K562 (cell line): ENCODE measurements around the gene IQCC. TPM values are rescaled to one million over a fixed set of nuclear protein-coding genes. Genes with fewer than 3 reads are reported as not detected.

Experiments used
- ATAC-seq: fragments of 200-7000 bp; cut with Tn5 transposase; 3 replicates; pipeline ENCODE4 v1.9.1; 2020; ENCODE audit warnings: moderate library complexity
- BruUV-seq: library from RNA; stranded (reverse); fragments of 400-500 nt; replicated peaks from 2 replicates; lab custom pipeline; 2021; lab: Mats Ljungman, UMichigan
- CTCF ChIA-PET: fragments of 300-600 bp; formaldehyde crosslinking; extraction: SDS; loops from one replicate; lab custom pipeline; 2021; ENCODE audit warnings: low intra/inter-chr PET ratio; lab: Yijun Ruan, JAX
- POLR2A ChIA-PET: fragments of 300-600, 350-650 bp; sonication (Branson Sonifier 250); formaldehyde crosslinking; extraction: SDS; loops from one replicate; lab custom pipeline; 2021; ENCODE audit warnings: antibody characterized with exemption, inconsistent platforms; lab: Yijun Ruan, JAX
- DNase-seq, 4 experiments: peaks; one replicate each; pipeline versions ENCODE4 v3.0.0 to v3.0.0-alpha.2; 2011 to 2018; ENCODE audit warnings: low spot score in 3 of 4, mixed read lengths in 3 of 4; ENCODE audit errors: extremely low read depth in 1 of 4
- FAIRE-seq: peaks from 2 replicates; lab custom pipeline; 2011; peaks lifted over from hg19 to GRCh38; lab: Jason Lieb, UNC
- H2AFZ ChIP-seq: 2 replicates; pipeline ENCODE4 v1.6.0; 2011; ENCODE audit warnings: low read depth, low read length, control low read depth, inconsistent platforms
- H3K27ac ChIP-seq: fragments of 200-600 bp; 3 replicates; pipeline ENCODE4 v1.8.0; 2011; ENCODE audit warnings: low read depth, mild to moderate bottlenecking, control low read depth, inconsistent platforms, low read length, moderate library complexity, mixed read lengths; ENCODE audit errors: extremely low read depth
- H3K27me3 ChIP-seq, 2 experiments: fragments of 300-600 bp in 1 of 2; 2 replicates in 1 of 2; 3 replicates in 1 of 2; pipeline versions ENCODE4 v1.6.0 to v1.8.0; 2011; ENCODE audit warnings: inconsistent platforms in 2 of 2, low read length in 2 of 2, mild to moderate bottlenecking in 1 of 2, mixed read lengths in 1 of 2, moderate library complexity in 1 of 2; ENCODE audit not compliant: control insufficient read depth in 2 of 2, insufficient read depth in 2 of 2
- H3K36me3 ChIP-seq: fragments of 300-600 bp; 3 replicates; pipeline ENCODE4 v1.8.0; 2011; ENCODE audit warnings: mild to moderate bottlenecking, low read length, inconsistent platforms; ENCODE audit not compliant: control insufficient read depth, insufficient read depth
- H3K4me1 ChIP-seq, 2 experiments: fragments of 200-600 bp in 1 of 2; replicated peaks in 1 of 2; 2 replicates in 1 of 2; 3 replicates in 1 of 2; pipeline versions ENCODE4 v1.5.1 to v1.8.0; 2011; ENCODE audit warnings: inconsistent platforms in 2 of 2, low read length in 2 of 2, mild to moderate bottlenecking in 1 of 2, mixed read lengths in 1 of 2, moderate library complexity in 1 of 2; ENCODE audit not compliant: control insufficient read depth in 2 of 2, insufficient read depth in 2 of 2
- H3K4me2 ChIP-seq: 2 replicates; pipeline ENCODE4 v1.6.1; 2011; ENCODE audit warnings: low read length, control low read depth, inconsistent platforms, mixed read lengths; ENCODE audit not compliant: insufficient read depth
- H3K4me3 ChIP-seq: fragments of 200-600 bp; sonication (generic), shearing (Covaris generic); 2 replicates; pipeline ENCODE4 v1.5.1; 2016; ENCODE audit warnings: control low read depth, inconsistent platforms
- H3K79me2 ChIP-seq: fragments of 200-600 bp; 3 replicates; pipeline ENCODE4 v1.8.0; 2011; ENCODE audit warnings: low read length, inconsistent platforms; ENCODE audit not compliant: control insufficient read depth, insufficient read depth
- H3K9ac ChIP-seq, 2 experiments: 2 replicates each; pipeline versions ENCODE4 v1.6.0 to v1.6.1; 2011; ENCODE audit warnings: low read depth in 2 of 2, low read length in 2 of 2, control low read depth in 1 of 2, inconsistent platforms in 1 of 2, mild to moderate bottlenecking in 1 of 2, mixed read lengths in 1 of 2; ENCODE audit not compliant: insufficient read depth in 1 of 2
- H3K9me1 ChIP-seq: one replicate; pipeline ENCODE4 v1.6.0; 2011; ENCODE audit warnings: inconsistent platforms, mild to moderate bottlenecking, low read length, moderate library complexity; ENCODE audit not compliant: control insufficient read depth, insufficient read depth
- H3K9me3 ChIP-seq: replicated peaks from 2 replicates; pipeline ENCODE4 v1.5.1; 2011; ENCODE audit warnings: low read depth, low read length, inconsistent platforms; ENCODE audit not compliant: control insufficient read depth, insufficient read depth
- H4K20me1 ChIP-seq: replicated peaks from 2 replicates; pipeline ENCODE4 v1.6.1; 2011; ENCODE audit warnings: low read length, inconsistent platforms, mixed read lengths; ENCODE audit not compliant: control insufficient read depth, insufficient read depth
- CBFA2T2 ChIP-seq: fragments of 450-650 bp; conservative IDR thresholded peaks from 2 replicates; pipeline ENCODE4 v1.6.1; 2017; ENCODE audit warnings: mild to moderate bottlenecking
- CBFA2T3 ChIP-seq: fragments of 450-650 bp; IDR thresholded peaks from 2 replicates; pipeline ENCODE4 v1.6.1; 2017
- CEBPB ChIP-seq: fragments of 450-650 bp; IDR thresholded peaks from 2 replicates; pipeline ENCODE4 v1.6.1; 2016; ENCODE audit warnings: missing genetic modification characterization, missing compliant biosample characterization
- CREM ChIP-seq: IDR thresholded peaks from 2 replicates; pipeline ENCODE4 v1.6.1; 2014; ENCODE audit warnings: antibody characterized with exemption, low read depth
- EWSR1 ChIP-seq: fragments of 450-650 bp; IDR thresholded peaks from 2 replicates; pipeline ENCODE4 v1.6.1; 2018; ENCODE audit warnings: borderline replicate concordance, mild to moderate bottlenecking, low read depth, moderate library complexity; ENCODE audit not compliant: partially characterized antibody
- HNRNPLL ChIP-seq: fragments of 200-400 bp; formaldehyde crosslinking; IDR thresholded peaks from 2 replicates; pipeline ENCODE4 v1.6.1; 2017; ENCODE audit warnings: low read length, low read depth, mild to moderate bottlenecking; ENCODE audit not compliant: poor library complexity, severe bottlenecking
- LARP7 ChIP-seq: fragments of 450-650 bp; IDR thresholded peaks from 2 replicates; pipeline ENCODE4 v1.6.1; 2016
- MYBL2 ChIP-seq, 2 experiments: fragments of 450-650 bp in 1 of 2; sonication (generic) in 1 of 2; formaldehyde crosslinking in 1 of 2; IDR thresholded peaks; 2 replicates each; pipeline versions ENCODE4 v1.6.1 to v1.8.1; 2017 to 2022; ENCODE audit warnings: borderline replicate concordance in 1 of 2, inconsistent platforms in 1 of 2, low read depth in 1 of 2, mild to moderate bottlenecking in 1 of 2, missing genetic modification reagents in 1 of 2, moderate library complexity in 1 of 2
- ZNF24 ChIP-seq: fragments of 450-650 bp; IDR thresholded peaks from 2 replicates; pipeline ENCODE4 v1.6.1; 2016
- WGBS: fragments of 100-300 bp; shearing (Covaris generic); methylation state at CpG from one replicate; pipeline ENCODE4 v1.1.6; 2016; ENCODE audit warnings: low coverage, mixed read lengths; ENCODE audit not compliant: insufficient coverage; ENCODE audit errors: missing lambda C conversion rate; 5-methylcytosine and 5-hydroxymethylcytosine counted together
- in situ Hi-C: fragments of 300-500 bp; cut with MboI; formaldehyde crosslinking; loops from 4 replicates; pipeline ENCODE4 v1.15.0; 2018; ENCODE audit warnings: inconsistent platforms, mixed read lengths
- intact Hi-C: fragments of 100-400 bp; cut with micrococcal nuclease; formaldehyde crosslinking; loops from 2 replicates; pipeline ENCODE4 v1.14.2; 2022
- polyA plus RNA-seq, 8 experiments: library from polyadenylated mRNA; depleted of rRNA in 4 of 8; stranded (reverse) in 5 of 8; unstranded in 3 of 8; fragments of >200 nt; fragmentation: Nextera tagmentation in 2 of 8; fragmentation: Illumina TruSeq in 1 of 8; extraction: Ambion mirVana in 2 of 8; extraction: Trizol in 1 of 8; gene quantifications; 2 replicates each; pipeline versions ENCODE4 v1.2.1 to v1.2.3, GENCODE V29; 2011 to 2014; ENCODE audit warnings: inconsistent platforms in 1 of 8, missing spikeins in 1 of 8
- total RNA-seq, 7 experiments: library from RNA; depleted of rRNA in 6 of 7; stranded (reverse); fragments of >200 nt in 6 of 7; fragmentation: Illumina TruSeq in 2 of 7; extraction: Trizol in 2 of 7; gene quantifications; 2 replicates each; pipeline versions ENCODE4 v1.2.1 to v1.2.3, GENCODE V29; 2011 to 2021; ENCODE audit warnings: low replicate concordance in 1 of 7
- TF ChIP-seq, protein P1 (sequence below): sonication (generic); formaldehyde crosslinking; IDR thresholded peaks from 2 replicates; pipeline ENCODE4 v1.9.0; 2022; ENCODE audit warnings: mild to moderate bottlenecking, missing genetic modification reagents

The IQCC gene
- total and polyA plus RNA-seq, 9 of the 15 experiments (the other 6 are each of a cell fraction or from before 2014, with no cell fraction given) = 8.1 to 16.5 (median 10.7) TPM

DNA sequence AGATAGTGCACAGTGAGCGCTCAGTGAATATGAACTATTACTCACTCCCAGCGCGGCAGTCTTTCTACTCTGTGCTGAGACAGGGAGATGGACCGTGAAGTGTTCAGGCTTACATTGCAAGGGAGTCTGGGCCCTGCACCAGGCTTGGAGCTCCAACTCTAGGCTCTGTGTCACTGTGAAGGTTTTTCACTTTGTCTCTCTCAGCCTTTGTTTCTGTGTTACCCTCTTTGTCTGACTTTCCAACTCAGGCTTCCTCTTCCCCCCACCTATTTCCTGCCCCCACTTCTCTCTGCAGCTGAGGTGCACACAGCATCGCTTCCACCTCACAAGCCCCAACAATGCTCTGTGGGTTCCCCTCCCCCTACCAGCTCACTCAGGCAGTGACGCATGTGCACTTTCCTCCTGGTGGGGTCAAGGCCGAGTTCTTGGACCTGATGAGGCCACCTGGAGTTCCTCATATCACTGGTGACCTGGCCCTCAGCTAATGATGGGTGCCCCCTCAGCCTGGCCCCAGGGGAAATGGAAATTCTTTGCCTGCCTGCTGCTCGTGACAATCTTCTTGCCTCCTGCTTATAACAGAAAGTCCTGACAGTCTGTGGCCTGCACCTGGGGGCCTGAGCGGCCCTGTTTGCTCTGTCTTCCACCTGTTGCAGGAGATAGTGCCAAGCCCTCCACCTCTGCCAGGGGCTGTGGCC, 44.5 kb downstream of the IQCC start:
- H3K36me3 ChIP-seq = no peaks in the 10 kb centered on the region
- peak overlapping the region; percentile 65 for H2AFZ ChIP-seq
- H3K79me2 ChIP-seq = no peaks in the 10 kb centered on the region
- H3K9ac ChIP-seq = peak overlapping the region in 1 of 2 experiments; percentile 49; a peak in 2 of 4 replicates
- no peak overlapping the region for H3K27ac ChIP-seq
- POLR2A ChIA-PET = interaction anchor here (0.6 to 2.0 kb wide), 4 partner anchors 8 to 553 kb away, joined by 3 to 6 read pairs (median 4); no protein-coding TSS in a partner anchor
- DNase-seq (peak in 3 of 4 experiments; percentile 51 to 60 (median 56)), ATAC-seq (peak; percentile 8; the same call in 2 of the 3 replicates), FAIRE-seq (no peak)
- H3K9me3 ChIP-seq = no peaks in the 10 kb centered on the region
- TF ChIP-seq CEBPB (tag) (no peak), CBFA2T2 (0 out of 2 replicates have a peak, but pooled peaks have one; percentile 10), LARP7 (no peak), ZNF24 (no peak), MYBL2 (IDR thresholded peaks at IDR 0.05; ENCODE audit: low read depth) (no peak), MYBL2 (CRISPR knock-in tag; IDR thresholded peaks at IDR 0.05; ENCODE audit: borderline replicate concordance) (no peak), CREM (peak; percentile 51; the same call in 1 of the 2 replicates), EWSR1 (no peak), CBFA2T3 (0 out of 2 replicates have a peak, but pooled peaks have one; percentile 23), HNRNPLL (no peak)
- TF ChIP-seq, protein P1, sequence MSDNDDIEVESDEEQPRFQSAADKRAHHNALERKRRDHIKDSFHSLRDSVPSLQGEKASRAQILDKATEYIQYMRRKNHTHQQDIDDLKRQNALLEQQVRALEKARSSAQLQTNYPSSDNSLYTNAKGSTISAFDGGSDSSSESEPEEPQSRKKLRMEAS (CRISPR knock-in tag) = 0 out of 2 replicates have a peak, but pooled peaks have one; percentile 38
- peaks cover 27 to 33% of the 10 kb centered on the region in 2 experiments; a peak in 4 of 5 replicates for H3K4me1 ChIP-seq
- no peaks in the 10 kb centered on the region for H3K27me3 ChIP-seq
- no peak overlapping the region for H3K4me3 ChIP-seq
- BruUV-seq = no TSS peak
- CTCF ChIA-PET = no interaction called here
- H4K20me1 ChIP-seq = no peaks in the 10 kb centered on the region
- in situ Hi-C loops (no loop called here), intact Hi-C loops (loop anchor here (5.0 kb wide), 1 partner anchor 43 kb away; the partner anchor contains the start of genes DCDC2B and IQCC)
- 37% methylated on average over 9 of the region's 9 CpGs for WGBS
- no peaks in the 10 kb centered on the region for H3K9me1 ChIP-seq
- no peak overlapping the region for H3K4me2 ChIP-seq
